GM12878 (cell line): ENCODE measurements around the gene SLC5A1. TPM values are rescaled to one million over a fixed set of nuclear protein-coding genes. Genes with fewer than 3 reads are reported as not detected.

ENCODE experiments used
- ATAC-seq: fragments of 200-7000 bp; cut with Tn5 transposase; 3 replicates; pipeline ENCODE4 v1.9.1; 2020; ENCODE audit warnings: mild to moderate bottlenecking, moderate library complexity
- BruUV-seq: library from RNA; stranded (reverse); fragments of 400-500 nt; replicated peaks from 2 replicates; lab custom pipeline; 2021; lab: Mats Ljungman, UMichigan
- CTCF ChIA-PET: fragments of 300-600 bp; sonication (Branson Sonifier 250); formaldehyde crosslinking; extraction: SDS; loops from one replicate; lab custom pipeline; 2021; ENCODE audit warnings: inconsistent platforms; lab: Yijun Ruan, JAX
- POLR2A ChIA-PET: fragments of 350-600 bp; formaldehyde crosslinking; extraction: SDS; loops from one replicate; lab custom pipeline; 2021; ENCODE audit warnings: inconsistent platforms; lab: Charles Lee
- RAD21 ChIA-PET: fragments of 300-600 bp; sonication (Branson Sonifier 250); formaldehyde crosslinking; loops from one replicate; lab custom pipeline; 2023; ENCODE audit warnings: antibody characterized with exemption; ENCODE audit not compliant: unreplicated experiment; lab: Charles Lee
- SMC1A ChIA-PET: fragments of 300-600 bp; sonication (Branson Sonifier 250); formaldehyde crosslinking; loops from one replicate; lab custom pipeline; 2023; ENCODE audit not compliant: unreplicated experiment, uncharacterized antibody; lab: Charles Lee
- DNase-seq: peaks from one replicate; pipeline ENCODE4 v3.0.0-alpha.2; 2011; ENCODE audit warnings: low read depth, low spot score
- FAIRE-seq: peaks from 3 replicates; lab custom pipeline; 2011; peaks lifted over from hg19 to GRCh38; lab: Jason Lieb, UNC
- H2AFZ ChIP-seq: 2 replicates; pipeline ENCODE4 v1.6.0; 2011; ENCODE audit warnings: low read depth, low read length, control low read depth; ENCODE audit not compliant: control insufficient read depth
- H3K27ac ChIP-seq: 2 replicates; pipeline ENCODE4 v1.5.1; 2011; ENCODE audit warnings: control low read depth; ENCODE audit not compliant: control insufficient read depth, insufficient read depth
- H3K27me3 ChIP-seq, 2 experiments: replicated peaks in 1 of 2; 2 replicates each; pipeline versions ENCODE4 v1.6.0 to v1.6.1; 2011; ENCODE audit warnings: low read length in 1 of 2; ENCODE audit not compliant: control insufficient read depth in 2 of 2, insufficient read depth in 2 of 2
- H3K36me3 ChIP-seq, 2 experiments: 2 replicates each; pipeline ENCODE4 v1.5.1; 2011; ENCODE audit warnings: low read length in 1 of 2; ENCODE audit not compliant: control insufficient read depth in 2 of 2, insufficient read depth in 2 of 2
- H3K4me1 ChIP-seq: 2 replicates; pipeline ENCODE4 v1.6.1; 2011; ENCODE audit warnings: mild to moderate bottlenecking, low read length, moderate library complexity, mixed read lengths; ENCODE audit not compliant: control insufficient read depth, insufficient read depth
- H3K4me2 ChIP-seq: 2 replicates; pipeline ENCODE4 v1.6.0; 2011; ENCODE audit warnings: control low read depth; ENCODE audit not compliant: control insufficient read depth, insufficient read depth
- H3K4me3 ChIP-seq: fragments of 200-600 bp; sonication (generic); 2 replicates; pipeline ENCODE4 v1.5.1; 2016
- H3K79me2 ChIP-seq: 2 replicates; pipeline ENCODE4 v1.6.0; 2011; ENCODE audit warnings: low read length; ENCODE audit not compliant: control insufficient read depth, insufficient read depth
- H3K9ac ChIP-seq: 2 replicates; pipeline ENCODE4 v1.8.0; 2011; ENCODE audit warnings: low read length, control low read depth, mixed read lengths; ENCODE audit not compliant: control insufficient read depth, insufficient read depth
- H3K9me3 ChIP-seq: replicated peaks from 3 replicates; pipeline ENCODE4 v1.5.1; 2011; ENCODE audit warnings: mild to moderate bottlenecking, low read length; ENCODE audit not compliant: control insufficient read depth, insufficient read depth
- H4K20me1 ChIP-seq: 2 replicates; pipeline ENCODE4 v1.6.0; 2011; ENCODE audit not compliant: control insufficient read depth, insufficient read depth
- DPF2 ChIP-seq: fragments of 450-650 bp; IDR thresholded peaks from 2 replicates; pipeline ENCODE4 v1.6.1; 2017; ENCODE audit warnings: mild to moderate bottlenecking
- HCFC1 ChIP-seq: fragments of 150-350 bp; IDR thresholded peaks from 2 replicates; pipeline ENCODE4 v1.6.1; 2014; ENCODE audit warnings: low read length
- HDAC6 ChIP-seq: fragments of 200-600 bp; sonication (generic); IDR thresholded peaks from one replicate; pipeline ENCODE4 v1.8.0; 2017; ENCODE audit warnings: antibody characterized with exemption; ENCODE audit not compliant: unreplicated experiment
- MEF2B ChIP-seq: fragments of 450-650 bp; IDR thresholded peaks from 2 replicates; pipeline ENCODE4 v1.6.1; 2018; ENCODE audit warnings: mild to moderate bottlenecking, moderate library complexity; ENCODE audit not compliant: partially characterized antibody, poor library complexity, severe bottlenecking
- MTA2 ChIP-seq: fragments of 450-650 bp; IDR thresholded peaks from 2 replicates; pipeline ENCODE4 v1.6.1; 2016; ENCODE audit warnings: low read depth, mild to moderate bottlenecking, moderate library complexity
- NFIC ChIP-seq: IDR thresholded peaks from 2 replicates; pipeline ENCODE4 v1.6.1; 2012; ENCODE audit warnings: low read depth, mild to moderate bottlenecking, inconsistent platforms, low read length, moderate library complexity
- NFXL1 ChIP-seq: fragments of 450-650 bp; IDR thresholded peaks from 2 replicates; pipeline ENCODE4 v1.6.1; 2017; ENCODE audit warnings: antibody characterized with exemption, mild to moderate bottlenecking, borderline replicate concordance
- RCOR1 ChIP-seq: conservative IDR thresholded peaks from 2 replicates; pipeline ENCODE4 v1.6.1; 2012; ENCODE audit warnings: low read depth, low read length, improper control_type of control experiment
- STAT3 ChIP-seq: IDR thresholded peaks from 2 replicates; pipeline ENCODE4 v1.6.1; 2011; ENCODE audit warnings: low read depth, low read length, improper control_type of control experiment
- WGBS: methylation state at CpG from one replicate; pipeline ENCODE4 v1.1.6; 2016; ENCODE audit warnings: low lambda C conversion rate; ENCODE audit not compliant: insufficient replicate concordance, insufficient coverage; ENCODE audit errors: missing lambda C conversion rate; 5-methylcytosine and 5-hydroxymethylcytosine counted together
- in situ Hi-C: fragments of 300-500 bp; cut with MboI; formaldehyde crosslinking; loops from 9 replicates; pipeline ENCODE4 v1.14.3; 2018; ENCODE audit warnings: mixed read lengths
- intact Hi-C: fragments of 100-400 bp; cut with micrococcal nuclease; formaldehyde crosslinking; loops from one replicate; pipeline ENCODE4 v1.14.2; 2022; ENCODE audit not compliant: unreplicated experiment
- polyA plus RNA-seq, 11 experiments: library from polyadenylated mRNA; depleted of rRNA in 4 of 11; unstranded in 6 of 11; stranded (reverse) in 5 of 11; fragments of >200 nt; fragmentation: Nextera tagmentation in 4 of 11; fragmentation: Illumina TruSeq in 1 of 11; extraction: Ambion mirVana in 4 of 11; extraction: Trizol in 1 of 11; gene quantifications; 1 replicate in 1 of 11; 2 replicates in 10 of 11; pipeline versions ENCODE4 v1.2.1 to v1.2.3, GENCODE V29; 2011 to 2016; ENCODE audit warnings: inconsistent platforms in 2 of 11, missing spikeins in 2 of 11, low read depth in 1 of 11
- total RNA-seq, 4 experiments: library from RNA; depleted of rRNA in 3 of 4; stranded (reverse); fragments of >200 nt in 3 of 4; fragmentation: Illumina TruSeq in 1 of 4; extraction: Trizol in 1 of 4; gene quantifications; 2 replicates each; pipeline versions ENCODE4 v1.2.1 to v1.2.3, GENCODE V29; 2013 to 2021
- TF ChIP-seq, protein P1 (sequence below): IDR thresholded peaks from 2 replicates; pipeline ENCODE4 v1.6.1; 2011; ENCODE audit warnings: borderline replicate concordance, low read depth, mild to moderate bottlenecking, moderate library complexity, low read length; ENCODE audit not compliant: insufficient read depth, poor library complexity, severe bottlenecking

The SLC5A1 gene
- total and polyA plus RNA-seq, 10 of the 15 experiments (the other 5 are each of a cell fraction or from before 2014, with no cell fraction given), result 0.01 TPM; not detected in 9

DNA sequence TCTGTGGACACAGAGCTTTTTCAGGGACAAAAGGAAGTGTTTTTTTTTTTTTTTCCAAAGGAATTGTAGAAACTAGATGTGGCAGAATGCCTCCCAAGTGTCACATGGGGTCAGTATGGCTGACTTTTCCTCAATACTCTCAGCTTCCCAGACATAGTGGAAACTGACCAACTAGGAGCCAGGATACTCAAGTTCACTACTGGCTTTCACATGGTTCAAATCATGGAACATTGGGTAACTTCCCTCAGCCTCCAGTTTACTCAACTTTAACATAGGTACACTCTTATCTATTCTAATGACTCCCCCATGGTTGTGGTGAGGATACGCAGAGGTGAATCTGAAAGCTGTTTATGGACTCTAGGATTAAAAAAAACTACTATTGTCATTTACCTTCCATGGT lies 1.4 kb downstream of the SLC5A1 start:
- RAD21 ChIA-PET, result no interaction called here
- H3K27ac ChIP-seq, result no peak overlapping the region
- SMC1A ChIA-PET, result no interaction called here
- no peaks in the 10 kb centered on the region for H3K9me3 ChIP-seq
- H3K36me3 ChIP-seq, result no peaks in the 10 kb centered on the region
- TF ChIP-seq, protein P1, sequence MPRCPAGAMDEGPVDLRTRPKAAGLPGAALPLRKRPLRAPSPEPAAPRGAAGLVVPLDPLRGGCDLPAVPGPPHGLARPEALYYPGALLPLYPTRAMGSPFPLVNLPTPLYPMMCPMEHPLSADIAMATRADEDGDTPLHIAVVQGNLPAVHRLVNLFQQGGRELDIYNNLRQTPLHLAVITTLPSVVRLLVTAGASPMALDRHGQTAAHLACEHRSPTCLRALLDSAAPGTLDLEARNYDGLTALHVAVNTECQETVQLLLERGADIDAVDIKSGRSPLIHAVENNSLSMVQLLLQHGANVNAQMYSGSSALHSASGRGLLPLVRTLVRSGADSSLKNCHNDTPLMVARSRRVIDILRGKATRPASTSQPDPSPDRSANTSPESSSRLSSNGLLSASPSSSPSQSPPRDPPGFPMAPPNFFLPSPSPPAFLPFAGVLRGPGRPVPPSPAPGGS, result no peak
- TF ChIP-seq STAT3 (no peak), NFIC (no peak), DPF2 (no peak), MEF2B (no peak), MTA2 (no peak), HDAC6 (no peak), NFXL1 (no peak), RCOR1 (no peak), HCFC1 (no peak)
- TF ChIP-seq, all 136 proteins: peak for 0
- Histone ChIP-seq H3K4me2 (no peak overlapping the region), H3K79me2 (no peaks in the 10 kb centered on the region), H2AFZ (no peak overlapping the region), H3K9ac (no peak overlapping the region), H3K4me1 (no peaks in the 10 kb centered on the region), H3K4me3 (no peak overlapping the region), H4K20me1 (no peaks in the 10 kb centered on the region), H3K27me3 (peaks cover 2 to 10% of the 10 kb centered on the region in 2 experiments)
- POLR2A ChIA-PET, result no interaction called here
- no peak for FAIRE-seq
- CTCF ChIA-PET, result no interaction called here
- no TSS peak for BruUV-seq
- intact Hi-C loops, result no loop called here
- WGBS, result 95% methylated on average over 1 of the region's 1 CpG
- in situ Hi-C loops, result no loop called here
- no peak for ATAC-seq
- no peak for DNase-seq
